EL (cell line): ENCODE measurements around the gene HEY2.

Experiments used
- DNase-seq: peaks from one replicate; pipeline ENCODE4 v3.0.0-alpha.2; 2016

Gene HEY2

DNA sequence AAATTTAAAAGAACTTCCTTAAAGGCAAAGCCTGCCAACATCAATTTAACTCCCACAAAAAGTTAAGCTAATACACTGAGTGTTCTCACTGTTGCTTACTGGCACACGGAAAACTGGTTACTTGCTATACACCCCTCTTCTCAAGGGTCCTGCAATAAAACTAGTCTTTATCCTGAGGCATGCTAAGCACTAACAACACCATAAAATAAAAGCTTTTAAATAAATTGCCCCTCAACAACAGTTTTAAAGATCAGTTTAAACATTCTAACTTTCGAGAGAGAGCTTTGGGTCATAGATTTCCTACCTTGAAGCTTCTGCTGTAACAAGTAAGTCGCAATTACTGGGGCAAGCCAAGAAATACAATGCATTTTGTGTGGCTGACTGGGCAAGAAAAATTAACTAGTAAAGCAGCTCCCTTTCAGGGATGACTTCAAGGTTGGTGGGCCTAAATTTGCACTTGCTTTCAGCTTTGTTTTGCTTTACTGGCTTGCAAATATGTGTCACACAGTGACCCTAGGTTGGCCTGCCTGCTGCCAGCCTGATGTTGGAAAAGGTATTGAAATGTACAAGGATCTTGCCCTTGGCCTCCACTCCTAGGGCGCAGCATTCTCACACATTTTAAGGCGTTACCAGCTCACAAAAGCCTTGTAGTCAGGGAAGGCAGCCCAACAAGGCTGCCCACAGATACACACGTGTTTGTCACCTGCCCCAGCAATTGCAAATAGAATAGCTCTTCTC lies 4.0 kb upstream of the HEY2 start:
- no peak for DNase-seq

DNA sequence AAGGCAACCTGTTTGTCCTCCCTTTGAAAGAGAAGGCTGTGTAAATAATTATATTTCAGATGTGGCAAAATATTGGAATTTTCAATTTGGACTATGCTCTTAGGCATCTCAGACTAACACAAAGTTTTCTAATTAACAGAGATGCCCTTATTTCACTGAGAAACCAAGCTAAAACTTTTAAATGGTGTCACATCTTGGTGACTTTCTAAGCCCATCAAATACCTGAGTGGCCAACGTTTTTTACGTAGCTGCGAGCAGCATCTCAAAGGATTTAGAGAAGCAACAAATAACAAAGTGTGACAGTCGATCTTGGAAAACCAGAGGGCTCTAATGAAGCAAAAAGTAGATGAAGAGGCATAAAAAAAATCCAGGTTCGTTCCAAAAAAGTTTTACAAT lies 3.4 kb upstream of the HEY2 start:
- DNase-seq = no peak

DNA sequence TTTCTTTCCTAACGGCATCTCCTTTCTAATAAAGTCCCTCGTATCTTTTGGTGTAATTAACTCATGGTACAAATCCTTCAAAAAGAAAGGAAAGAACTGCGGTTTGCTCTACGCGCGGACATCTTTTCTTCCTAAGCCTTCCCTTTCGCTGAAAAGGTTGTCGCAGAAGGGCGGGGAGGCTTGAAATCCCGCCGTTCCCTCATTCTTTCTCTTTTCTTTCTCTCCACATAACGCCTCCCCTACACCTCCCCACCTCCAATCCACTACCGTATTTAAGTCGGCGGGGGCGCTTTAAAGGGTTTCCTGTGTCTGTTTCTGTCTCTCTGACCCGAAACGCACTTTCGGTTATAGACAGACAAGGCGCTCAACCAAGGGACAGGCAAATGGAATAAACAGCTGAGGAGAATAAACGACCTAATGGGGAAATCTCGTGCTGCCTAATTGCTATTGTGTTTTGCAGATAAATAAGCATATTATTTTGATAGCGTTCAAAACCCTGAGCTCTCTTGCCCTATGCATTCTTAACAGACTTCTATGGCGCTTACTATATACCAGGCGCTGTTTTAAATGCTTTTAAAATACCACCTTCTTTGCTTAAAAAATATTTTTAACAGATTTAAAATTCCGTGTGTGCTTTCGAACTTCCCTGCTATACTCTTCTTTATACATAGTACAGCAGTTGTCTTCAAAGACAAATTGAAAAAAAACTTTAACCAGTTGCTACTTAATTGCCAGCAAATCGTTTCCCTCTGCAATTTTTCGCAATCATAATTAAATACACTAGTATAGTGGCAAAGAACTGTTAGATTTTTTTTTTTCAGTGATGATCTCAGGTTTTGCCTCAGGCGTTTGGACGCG lies 2.5 kb upstream of the HEY2 start:
- peak; percentile 44 for DNase-seq

- DNase-seq = peak; percentile 14
Measured at GRCh38 chr6:125747589-125748405, 1.6 kb upstream of the HEY2 start.

GRCh38 chr6:125748406-125749172 lies 843 bp upstream of the HEY2 start:
- DNase-seq = peak; percentile 21

DNA sequence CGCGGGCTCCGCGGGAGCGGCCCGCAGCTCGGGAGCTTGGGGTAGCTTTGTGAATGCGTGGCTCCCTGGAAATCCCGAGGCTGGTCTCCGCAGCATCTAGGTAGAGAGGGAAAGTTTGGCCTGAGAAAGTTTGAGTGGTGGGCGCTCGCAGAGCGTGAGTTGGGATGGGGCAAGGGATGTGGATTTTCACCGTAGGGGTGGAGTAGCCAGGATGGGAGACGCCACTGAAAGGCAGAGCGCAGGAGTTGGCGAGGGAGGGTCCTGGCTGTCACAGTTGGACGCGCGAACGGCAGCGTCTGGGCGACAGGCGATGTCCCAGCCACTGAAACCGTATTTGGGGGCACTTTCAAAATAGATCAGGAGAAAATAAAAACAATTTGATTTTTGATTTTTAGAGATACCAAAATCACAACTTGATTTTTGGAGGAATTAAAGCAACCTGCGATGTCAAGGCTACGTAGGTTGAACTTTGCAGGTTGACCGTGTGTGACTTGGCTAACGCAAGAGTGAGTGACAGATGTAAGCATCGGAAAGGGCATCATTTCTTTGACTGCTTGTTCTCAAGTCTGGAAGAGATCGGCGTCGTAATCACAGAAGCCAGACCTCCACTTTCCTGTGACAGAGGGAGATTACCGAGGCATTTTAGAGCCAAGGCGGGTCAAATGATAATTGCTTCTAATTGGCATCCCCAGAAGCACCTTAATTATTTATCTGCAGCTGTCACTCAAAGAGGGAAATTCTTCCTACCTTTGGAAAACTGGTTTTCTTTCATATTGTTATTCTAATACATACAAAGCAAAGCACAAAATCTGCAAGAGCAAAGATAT lies 646 bp downstream of the HEY2 start:
- DNase-seq = no peak

- DNase-seq = no peak
Measured at GRCh38 chr6:125750692-125751333, 1.4 kb downstream of the HEY2 start.

DNA sequence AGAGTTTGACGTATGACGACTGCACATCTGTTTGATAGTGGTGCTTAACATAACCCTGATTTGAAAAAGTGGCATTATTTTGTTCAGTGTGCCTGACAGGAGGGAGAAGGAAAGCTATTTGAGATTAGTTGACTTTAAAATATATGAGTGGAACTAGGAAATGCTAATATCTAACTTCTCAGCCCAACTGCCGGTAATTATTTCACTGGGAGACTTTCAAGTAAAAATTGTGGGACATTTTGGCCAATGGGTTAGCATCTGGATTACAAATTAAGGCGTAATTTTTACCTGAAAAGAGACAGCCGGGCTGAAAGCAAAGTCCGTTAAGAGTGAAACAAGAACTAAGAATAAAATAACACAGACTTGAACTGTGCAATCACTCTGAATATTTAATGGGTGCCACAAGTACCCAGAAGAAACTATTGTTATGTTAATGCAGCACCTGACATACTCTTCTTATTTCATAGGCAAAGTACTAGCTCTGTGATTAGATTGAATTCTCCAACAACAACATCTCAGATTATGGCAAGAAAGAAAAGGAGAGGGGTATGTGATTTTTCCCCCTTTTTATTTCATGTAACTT lies 2.0 kb downstream of the HEY2 start:
- DNase-seq = no peak

GRCh38 chr6:125752773-125753172 lies 3.3 kb downstream of the HEY2 start:
- DNase-seq = no peak

DNA sequence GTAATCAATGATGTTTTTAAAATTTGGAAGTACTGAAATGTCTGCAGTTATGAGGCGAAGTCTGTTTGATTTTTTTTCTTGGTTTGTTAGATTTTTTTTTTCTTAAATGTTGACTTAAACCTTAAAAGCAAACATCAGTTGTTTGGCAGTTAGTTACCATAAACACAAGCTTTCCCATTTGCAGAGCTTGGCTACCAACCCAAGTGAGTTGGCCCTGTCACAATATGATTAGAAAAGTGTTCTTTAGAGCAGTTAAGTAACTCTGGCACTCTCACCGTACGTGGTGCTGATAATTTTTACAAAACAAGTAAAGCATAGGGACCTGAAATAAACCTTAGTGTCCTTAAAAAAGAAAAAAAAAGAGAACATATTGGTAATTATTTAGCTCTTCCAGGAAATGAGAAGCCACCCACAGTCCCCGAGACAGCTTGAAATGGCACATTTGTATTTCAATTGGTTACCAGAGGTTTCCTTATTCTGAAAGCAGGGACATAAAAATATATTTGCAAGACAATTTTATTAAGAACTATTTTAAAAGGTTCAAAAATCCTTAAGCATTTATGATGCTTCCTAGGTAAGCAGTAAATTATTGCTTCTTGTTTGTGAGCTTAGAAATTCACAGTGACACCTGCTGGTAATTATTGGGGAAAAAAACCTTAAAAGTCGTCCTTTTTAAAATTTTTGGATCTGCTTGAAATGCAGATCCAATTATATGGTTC lies 3.9 kb downstream of the HEY2 start:
- DNase-seq = peak; percentile 14

GRCh38 chr6:125753937-125754259 lies 4.5 kb downstream of the HEY2 start:
- no peak for DNase-seq

GRCh38 chr6:125754566-125754965 lies 5.1 kb downstream of the HEY2 start:
- no peak for DNase-seq

GRCh38 chr6:125759184-125759902 lies 9.9 kb downstream of the HEY2 start:
- no peak for DNase-seq

DNA sequence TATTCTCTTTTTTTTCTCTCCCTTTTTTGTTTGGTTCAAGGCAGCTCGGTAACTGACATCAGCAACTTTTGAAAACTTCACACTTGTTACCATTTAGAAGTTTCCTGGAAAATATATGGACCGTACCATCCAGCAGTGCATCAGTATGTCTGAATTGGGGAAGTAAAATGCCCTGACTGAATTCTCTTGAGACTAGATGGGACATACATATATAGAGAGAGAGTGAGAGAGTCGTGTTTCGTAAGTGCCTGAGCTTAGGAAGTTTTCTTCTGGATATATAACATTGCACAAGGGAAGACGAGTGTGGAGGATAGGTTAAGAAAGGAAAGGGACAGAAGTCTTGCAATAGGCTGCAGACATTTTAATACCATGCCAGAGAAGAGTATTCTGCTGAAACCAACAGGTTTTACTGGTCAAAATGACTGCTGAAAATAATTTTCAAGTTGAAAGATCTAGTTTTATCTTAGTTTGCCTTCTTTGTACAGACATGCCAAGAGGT lies 10.6 kb downstream of the HEY2 start:
- no peak for DNase-seq

DNA sequence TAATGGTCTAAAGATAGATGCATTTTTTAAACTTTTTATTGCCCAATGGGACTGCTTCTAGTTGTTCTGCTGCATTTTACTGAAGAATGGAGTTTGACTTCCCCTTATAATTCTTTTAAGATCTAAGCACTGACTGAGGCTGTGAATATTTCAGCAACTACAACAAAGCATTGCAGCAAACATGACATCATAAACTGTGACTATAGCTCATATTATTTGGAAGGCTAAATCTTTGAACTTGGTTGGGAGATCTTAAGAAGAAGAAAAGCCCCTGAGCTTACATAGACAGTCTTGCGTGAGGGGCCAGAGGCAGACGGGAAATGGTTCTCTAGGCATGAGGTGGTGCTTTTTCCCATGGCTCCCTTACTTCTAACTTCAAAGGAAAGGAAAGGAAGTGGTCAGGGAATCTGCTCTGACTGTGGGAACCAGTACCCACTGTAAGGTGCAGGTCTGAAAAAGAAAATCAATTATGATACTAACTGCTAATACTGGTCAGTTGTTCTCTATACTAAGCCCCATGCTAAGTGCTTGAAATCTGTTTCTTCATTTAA lies 14.8 kb downstream of the HEY2 start:
- DNase-seq = no peak

GRCh38 chr6:125765944-125766343 lies 16.5 kb downstream of the HEY2 start:
- no peak for DNase-seq

DNA sequence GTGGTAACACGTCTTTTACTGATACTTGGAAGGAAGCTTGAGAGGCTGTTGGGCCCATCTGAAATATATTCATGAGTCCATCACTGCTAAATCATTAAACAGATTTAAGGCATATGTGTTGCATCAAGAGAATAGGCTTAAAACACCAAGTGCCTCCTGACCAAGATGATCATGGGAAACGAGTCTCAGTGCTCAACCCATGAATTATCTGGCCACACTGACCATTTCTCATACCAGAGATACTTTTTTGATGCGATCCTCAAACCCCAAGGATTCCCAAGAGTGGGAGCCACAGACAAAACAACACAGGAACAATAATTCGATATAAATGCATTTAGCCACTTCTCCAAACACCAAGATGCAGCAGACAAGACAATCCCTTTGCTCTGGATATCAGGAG lies 17.2 kb downstream of the HEY2 start:
- no peak for DNase-seq

DNA sequence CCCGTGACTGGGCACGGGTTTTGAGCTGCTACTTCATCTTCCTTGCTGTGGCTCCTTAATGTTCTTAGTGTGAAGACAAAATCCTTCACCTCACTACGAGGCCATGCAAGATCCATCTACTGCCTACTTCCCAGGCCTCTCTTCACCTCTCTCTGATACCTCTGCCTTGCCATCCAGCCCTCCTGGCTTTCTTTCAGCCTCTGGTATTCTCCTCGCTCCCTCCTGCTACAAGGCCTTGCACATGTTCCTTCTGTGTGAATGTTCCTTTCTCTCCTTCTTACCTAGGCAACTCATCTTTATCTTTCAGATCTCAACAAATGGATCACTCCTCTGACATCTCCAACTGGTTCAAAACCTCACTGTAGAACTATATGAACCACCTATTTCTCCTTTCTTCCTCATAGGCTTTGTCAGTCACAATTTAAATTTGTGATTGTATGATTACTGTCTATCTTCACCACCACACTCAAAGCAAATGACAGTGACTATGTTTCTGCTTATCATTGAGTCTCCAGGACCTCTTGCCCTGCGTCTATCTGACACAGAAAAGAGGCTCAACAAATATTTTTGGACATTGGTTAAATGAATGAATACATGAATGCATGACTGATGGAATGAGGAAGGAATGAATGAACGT lies 19.8 kb downstream of the HEY2 start:
- DNase-seq = no peak
